ENCODE measurements around the gene PRLHR. TPM values are rescaled to one million over a fixed set of nuclear protein-coding genes. Genes with fewer than 3 reads are reported as not detected.
A peak's percentile ranks its signal among the peaks of the same experiment; 100 is the strongest.

The PRLHR gene
- total and polyA plus RNA-seq, 11 donors, result not detected

DNA sequence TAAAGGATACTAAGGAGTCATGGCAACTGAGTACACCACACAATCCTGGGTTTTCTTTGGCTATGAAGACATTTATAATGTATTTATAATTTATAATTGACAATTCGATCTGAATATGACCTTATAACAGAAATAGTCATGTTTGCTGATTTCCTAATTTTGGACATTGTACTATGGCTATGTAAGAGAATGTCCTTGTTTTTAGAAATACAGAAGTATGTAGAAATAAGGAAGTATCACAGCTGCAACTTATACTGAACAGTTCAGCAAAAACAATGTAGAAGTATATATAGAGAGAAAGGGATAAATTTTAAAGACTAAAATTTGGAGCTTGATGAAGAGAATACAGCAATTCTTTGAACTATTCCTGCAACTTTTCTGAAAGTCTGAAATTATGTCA is 32.6 kb downstream of the PRLHR start:
- no peak for TF ChIP-seq POLR2A (IDR thresholded peaks at IDR 0.05)
- no peak for TF ChIP-seq CTCF (IDR thresholded peaks at IDR 0.05)
- Histone ChIP-seq H3K4me1 (peaks cover 0 to 6% (median 0%) of the 10 kb centered on the region in 12 donors), H3K36me3 (no peaks in the 10 kb centered on the region), H3K9me3 (peaks cover 0 to 25% (median 8%) of the 10 kb centered on the region in 12 donors), H3K4me3 (no peak overlapping the region), H3K27ac (peak overlapping the region in 1 of 12 donors; percentile 51), H3K27me3 (peaks cover 0 to 5% (median 0%) of the 10 kb centered on the region in 9 donors)
- no peak for ATAC-seq
- 67 to 80% (median 78%) methylated on average over 1 of the region's 1 CpG for WGBS, 4 donors
- no peak for DNase-seq
- intact Hi-C loops (cut with DNase I), result loop anchor here in 2 of 10 donors (10.0 kb wide), 2 partner anchors 242 to 462 kb away; partner anchors contain the start of gene NANOS1 (in 1 of the 2)

DNA sequence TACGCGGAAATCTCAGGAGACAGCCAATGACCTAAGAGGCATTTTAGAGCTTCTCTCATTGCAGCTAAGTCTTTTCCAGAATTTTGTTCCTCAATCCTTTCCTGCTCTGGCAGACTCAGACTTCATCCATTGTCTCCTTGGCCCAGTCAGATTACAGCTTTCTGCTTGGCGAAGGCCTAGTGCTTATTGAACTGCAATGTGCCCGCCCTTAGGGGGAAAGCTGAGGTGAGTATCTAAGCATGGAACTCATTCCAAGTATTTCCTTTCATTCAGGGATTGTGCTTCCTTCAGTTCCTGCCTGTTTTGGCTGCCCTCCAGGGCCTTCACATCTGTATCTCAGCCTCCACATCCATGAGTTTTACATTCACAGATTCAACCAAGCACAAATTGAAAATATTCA is 37.5 kb downstream of the PRLHR start:
- H3K27me3 ChIP-seq, result peaks cover 0 to 30% (median 0%) of the 10 kb centered on the region in 9 donors
- intact Hi-C loops (cut with DNase I), result no loop called here
- DNase-seq (no peak), ATAC-seq (peak in 2 of 4 donors; percentile 33 to 72)
- no peaks in the 10 kb centered on the region for H3K36me3 ChIP-seq
- peak overlapping the region in 1 of 12 donors; percentile 10 for H3K27ac ChIP-seq
- H3K4me1 ChIP-seq, result peaks cover 0 to 4% (median 0%) of the 10 kb centered on the region in 12 donors
- TF ChIP-seq CTCF (IDR thresholded peaks at IDR 0.05), result no peak
- no peak for TF ChIP-seq POLR2A (IDR thresholded peaks at IDR 0.05)
- H3K9me3 ChIP-seq, result peaks cover 0 to 25% (median 8%) of the 10 kb centered on the region in 12 donors
- WGBS, 4 donors, result 22 to 44% (median 34%) methylated on average over 4 of the region's 4 CpGs
- H3K4me3 ChIP-seq, result no peak overlapping the region

GRCh38 chr10:118551535-118552100 is 43.8 kb downstream of the PRLHR start:
- DNase-seq (no peak), ATAC-seq (no peak)
- Histone ChIP-seq H3K4me3 (no peak overlapping the region), H3K9me3 (peaks cover 0 to 8% (median 0%) of the 10 kb centered on the region in 12 donors), H3K36me3 (no peaks in the 10 kb centered on the region), H3K27me3 (peaks cover 0 to 36% (median 0%) of the 10 kb centered on the region in 9 donors), H3K27ac (no peak overlapping the region), H3K4me1 (peaks cover 0 to 11% (median 0%) of the 10 kb centered on the region in 12 donors)
- 58 to 61% (median 58%) methylated on average over 10 of the region's 10 CpGs for WGBS, 4 donors
- TF ChIP-seq CTCF (IDR thresholded peaks at IDR 0.05) (no peak), POLR2A (IDR thresholded peaks at IDR 0.05) (no peak)
- intact Hi-C loops (cut with DNase I), result no loop called here

DNA sequence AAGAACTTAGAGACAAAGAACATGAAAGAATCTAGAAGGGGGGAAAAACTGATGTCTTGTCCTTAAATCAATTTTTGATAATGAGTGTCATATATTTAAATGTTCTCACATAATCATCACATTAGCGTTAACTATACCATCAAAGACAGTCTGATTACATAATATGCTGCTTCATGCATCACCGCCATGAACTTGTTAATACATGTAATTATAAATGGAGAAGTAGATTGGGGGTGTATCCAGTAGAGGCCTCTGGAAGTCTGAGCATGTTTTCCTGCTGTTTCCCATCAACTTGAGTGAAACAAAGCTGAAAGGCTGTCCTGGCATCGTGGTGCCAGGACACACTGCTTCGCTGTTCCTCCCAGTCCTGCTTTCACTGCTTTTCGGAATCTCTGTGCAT is 48.2 kb downstream of the PRLHR start:
- no peak overlapping the region for H3K4me3 ChIP-seq
- DNase-seq (no peak), ATAC-seq (no peak)
- no peak for TF ChIP-seq CTCF (IDR thresholded peaks at IDR 0.05)
- peaks cover 0 to 11% (median 0%) of the 10 kb centered on the region in 12 donors for H3K4me1 ChIP-seq
- H3K9me3 ChIP-seq, result peaks cover 0 to 8% (median 0%) of the 10 kb centered on the region in 12 donors
- H3K27me3 ChIP-seq, result peaks cover 0 to 29% (median 2%) of the 10 kb centered on the region in 9 donors
- 74 to 92% (median 85%) methylated on average over 5 of the region's 5 CpGs for WGBS, 4 donors
- intact Hi-C loops (cut with DNase I), result loop anchor here in 1 of 10 donors (10.0 kb wide), 1 partner anchor 1052 kb away; no protein-coding TSS in a partner anchor
- H3K36me3 ChIP-seq, result no peaks in the 10 kb centered on the region
- no peak overlapping the region for H3K27ac ChIP-seq
